NCI-H187 (cell line): ENCODE data around the gene SPATA2.
A peak's percentile ranks its signal among the peaks of the same experiment; 100 is the strongest.
"Not testable (repeated sequence)": the region's sequence is repeated elsewhere in the genome, so short reads cannot be mapped to it uniquely, and the experiment has no call there.

ENCODE experiments used
- DNase-seq, 2 experiments: peaks; one replicate each; lab custom pipeline; 2025; lab: John Stamatoyannopoulos, UW

SPATA2 gene, protein sequence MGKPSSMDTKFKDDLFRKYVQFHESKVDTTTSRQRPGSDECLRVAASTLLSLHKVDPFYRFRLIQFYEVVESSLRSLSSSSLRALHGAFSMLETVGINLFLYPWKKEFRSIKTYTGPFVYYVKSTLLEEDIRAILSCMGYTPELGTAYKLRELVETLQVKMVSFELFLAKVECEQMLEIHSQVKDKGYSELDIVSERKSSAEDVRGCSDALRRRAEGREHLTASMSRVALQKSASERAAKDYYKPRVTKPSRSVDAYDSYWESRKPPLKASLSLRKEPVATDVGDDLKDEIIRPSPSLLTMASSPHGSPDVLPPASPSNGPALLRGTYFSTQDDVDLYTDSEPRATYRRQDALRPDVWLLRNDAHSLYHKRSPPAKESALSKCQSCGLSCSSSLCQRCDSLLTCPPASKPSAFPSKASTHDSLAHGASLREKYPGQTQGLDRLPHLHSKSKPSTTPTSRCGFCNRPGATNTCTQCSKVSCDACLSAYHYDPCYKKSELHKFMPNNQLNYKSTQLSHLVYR

DNA sequence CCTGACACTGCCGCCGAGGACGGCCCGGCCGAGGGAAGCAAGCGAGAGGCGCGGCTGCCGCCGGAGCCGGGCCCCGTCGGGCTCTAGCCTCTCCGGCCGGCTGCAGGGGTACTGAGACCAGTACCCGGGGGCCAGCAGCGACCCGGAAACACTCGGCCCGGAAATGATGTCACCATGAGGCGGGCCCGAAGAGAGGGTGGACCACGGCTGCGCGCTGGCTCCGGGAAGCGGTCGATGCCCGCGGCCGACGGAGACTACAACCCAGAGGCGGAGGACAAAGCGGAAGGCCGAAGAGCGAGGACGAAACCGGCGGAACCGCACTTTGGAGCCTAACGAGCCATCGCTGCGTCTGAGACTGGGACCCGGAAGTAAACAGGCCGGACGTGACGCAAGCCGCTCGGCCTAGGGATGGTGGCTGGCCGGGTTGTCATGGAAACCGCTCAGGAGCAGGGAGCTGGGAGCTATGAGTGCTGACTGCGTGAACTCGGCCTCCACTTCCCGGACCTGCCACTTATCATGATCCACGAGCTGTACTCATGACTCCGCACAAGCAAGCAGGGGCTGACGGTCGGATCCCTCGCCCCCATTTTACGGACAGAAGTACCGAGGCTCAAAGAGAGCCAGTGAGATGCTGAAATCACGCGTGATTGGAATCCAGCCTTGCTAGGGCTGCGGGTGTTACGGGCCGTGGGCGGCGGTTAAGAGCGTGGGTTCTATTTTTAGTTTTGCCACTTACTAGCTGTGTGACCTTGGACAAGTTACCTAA, at the start of gene SPATA2:
Gene SPATA2, minus strand, starts transcription at position 150 of the 766 bp plus-strand sequence. CDS start 7,039 bp downstream, outside the sequence.
- DNase-seq = peak; percentile 67 to 89

GRCh38 chr20:49961413-49961812, 46.1 kb upstream of the SPATA2 start:
- no peak for DNase-seq

- not testable (repeated sequence) for DNase-seq
Measured at GRCh38 chr20:49957089-49957938, 42.0 kb upstream of the SPATA2 start.

DNA sequence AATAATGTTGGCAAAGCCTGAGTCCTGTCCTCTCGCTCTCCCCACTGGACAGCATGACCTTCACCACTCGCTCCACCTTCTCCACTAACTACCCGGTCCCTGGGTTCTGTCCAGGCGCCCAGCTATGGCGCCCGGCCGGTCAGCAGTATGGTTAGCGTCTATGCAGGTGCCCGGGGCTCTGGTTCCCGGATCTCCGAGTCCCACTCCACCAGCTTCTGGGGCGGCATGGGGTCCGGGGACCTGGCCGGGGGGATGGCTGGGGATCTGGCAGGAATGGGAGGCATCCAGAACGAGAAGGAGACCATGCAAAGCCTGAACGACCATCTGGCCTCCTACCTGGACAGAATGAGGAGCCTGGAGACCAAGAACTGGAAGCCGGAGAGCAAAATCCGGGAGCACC, 41.4 kb upstream of the SPATA2 start:
- no peak for DNase-seq

- DNase-seq = not testable (repeated sequence)
Measured at GRCh38 chr20:49955830-49956396, 40.6 kb upstream of the SPATA2 start.

DNA sequence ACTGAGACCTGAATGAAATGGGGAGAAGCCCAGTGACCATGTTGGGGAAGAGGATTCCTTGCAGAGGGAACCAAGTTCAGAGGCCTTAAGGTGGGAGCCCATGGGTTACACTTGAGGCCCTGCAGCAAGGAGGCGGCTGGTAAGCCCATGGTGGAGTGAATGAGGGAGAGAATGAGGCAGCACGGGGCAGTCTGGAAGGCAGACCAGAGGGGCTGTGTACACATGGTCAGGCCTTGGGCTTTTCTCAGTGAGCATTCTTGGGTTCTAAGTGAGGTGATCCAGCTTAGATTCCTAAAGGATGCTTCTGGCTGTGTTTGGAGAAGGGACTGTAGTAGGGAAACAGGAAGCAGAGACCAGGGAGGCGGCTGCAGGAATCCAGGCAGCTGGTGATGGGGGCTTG, 39.8 kb upstream of the SPATA2 start:
- no peak for DNase-seq

- no peak for DNase-seq
Measured at GRCh38 chr20:49951151-49951550, 35.8 kb upstream of the SPATA2 start.

DNA sequence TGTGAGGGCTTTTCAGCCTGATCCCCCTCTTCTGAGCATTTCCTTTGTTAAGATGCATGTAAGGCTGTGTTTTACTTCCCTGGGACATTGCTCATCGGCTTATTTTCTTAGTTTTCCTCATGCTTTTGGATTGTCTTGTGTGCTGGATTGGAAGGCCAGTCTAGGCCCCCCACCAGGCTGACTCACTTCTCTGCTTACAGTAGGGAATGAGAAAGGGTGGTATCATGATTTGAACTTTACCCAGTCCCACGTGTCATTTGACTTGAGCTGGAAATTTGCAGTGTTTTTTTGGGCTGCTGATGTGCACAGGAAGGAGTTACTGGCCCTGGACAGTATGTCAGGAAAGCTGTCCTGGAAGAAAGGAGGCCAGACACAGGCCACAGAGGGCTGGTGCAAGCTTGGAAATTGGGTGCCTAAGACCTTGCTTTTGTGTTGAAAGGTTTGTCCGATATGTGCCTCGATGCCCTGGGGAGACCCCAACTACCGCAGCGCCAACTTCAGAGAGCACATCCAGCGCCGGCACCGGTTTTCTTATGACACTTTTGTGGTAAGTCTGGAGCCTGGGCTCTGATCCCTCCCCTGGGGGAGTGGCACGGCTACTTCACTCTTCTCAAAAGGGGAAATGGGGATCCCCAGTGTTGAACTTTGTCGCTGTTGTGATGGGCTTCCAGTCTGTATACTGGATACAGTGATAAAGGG, 33.6 kb upstream of the SPATA2 start:
- DNase-seq = no peak

- DNase-seq = no peak
Measured at GRCh38 chr20:49948178-49948577, 32.8 kb upstream of the SPATA2 start.

GRCh38 chr20:49945701-49946477, 30.6 kb upstream of the SPATA2 start:
- DNase-seq = no peak

DNA sequence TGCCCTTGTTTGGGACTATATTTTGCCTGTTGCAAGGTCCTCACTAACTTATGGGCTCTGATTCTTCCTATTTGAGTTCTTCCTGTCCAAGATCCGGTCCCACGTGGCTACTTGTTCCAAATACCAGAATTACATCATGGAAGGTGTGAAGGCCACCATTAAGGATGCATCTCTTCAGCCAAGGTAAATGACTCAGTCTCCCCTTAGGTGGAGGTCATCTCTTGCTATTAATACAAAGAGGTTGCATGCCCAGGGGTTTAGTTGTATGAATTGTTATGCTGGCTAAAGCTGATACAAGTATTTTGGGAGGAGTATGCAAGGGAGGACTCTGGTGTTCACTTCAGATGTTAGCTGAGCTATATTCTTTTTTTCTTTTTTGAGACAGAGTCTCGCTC, 30.0 kb upstream of the SPATA2 start:
- no peak for DNase-seq

DNA sequence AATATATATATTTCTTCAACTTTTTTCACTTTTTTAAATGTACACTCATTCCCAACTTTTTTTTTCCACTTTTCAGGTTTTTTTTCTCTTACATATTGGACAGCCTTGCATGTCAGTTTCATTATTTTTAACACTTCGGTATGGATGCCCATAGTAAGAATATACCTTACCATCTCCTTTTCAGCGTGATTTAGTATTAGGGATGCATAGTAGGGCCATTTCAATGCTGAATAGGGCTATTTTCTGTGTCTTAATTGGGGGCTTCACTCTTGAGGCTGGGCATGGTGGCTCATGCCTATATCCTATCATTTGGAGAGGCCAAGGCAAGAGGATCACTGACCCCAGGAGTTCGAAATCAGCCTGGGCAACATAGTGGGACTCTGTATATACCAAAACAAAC, 27.6 kb upstream of the SPATA2 start:
- DNase-seq = no peak

DNA sequence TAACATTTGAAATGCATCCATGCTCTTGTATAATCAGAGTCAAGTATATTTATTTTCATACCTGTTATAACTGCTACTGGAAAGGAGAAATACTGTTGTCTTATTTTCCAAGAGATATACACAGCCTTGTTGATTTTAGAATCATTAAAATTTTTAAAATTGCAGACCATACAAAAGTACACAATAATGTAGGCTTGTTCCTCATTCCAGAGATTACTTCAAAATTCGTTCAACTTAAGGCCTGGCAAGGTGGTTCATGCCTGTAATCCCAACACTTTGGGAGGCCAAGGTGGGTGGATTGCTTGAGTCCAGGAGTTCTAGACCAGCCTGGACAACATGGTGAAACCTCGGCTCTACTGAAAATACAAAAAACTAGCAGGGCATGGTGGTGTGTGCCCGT, 27.0 kb upstream of the SPATA2 start:
- no peak for DNase-seq

DNA sequence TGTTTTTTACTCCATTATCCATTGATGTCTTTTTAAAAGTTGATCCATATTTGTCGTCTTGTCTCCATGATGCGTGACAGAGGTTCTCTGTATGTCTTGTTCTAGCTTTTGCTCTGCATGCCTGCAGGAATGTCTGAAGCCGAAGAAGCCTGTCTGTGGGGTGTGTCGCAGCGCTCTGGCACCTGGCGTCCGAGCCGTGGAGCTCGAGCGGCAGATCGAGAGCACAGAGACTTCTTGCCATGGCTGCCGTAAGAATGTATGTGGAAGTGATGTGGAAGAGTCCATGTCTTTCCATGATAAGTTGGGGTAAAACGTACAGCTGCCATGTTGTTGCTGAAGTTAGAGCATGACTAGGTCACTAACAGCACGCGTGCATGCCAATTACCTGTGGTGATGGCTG, 26.1 kb upstream of the SPATA2 start:
- no peak for DNase-seq

GRCh38 chr20:49938173-49939163, 23.1 kb upstream of the SPATA2 start:
- DNase-seq = no peak

DNA sequence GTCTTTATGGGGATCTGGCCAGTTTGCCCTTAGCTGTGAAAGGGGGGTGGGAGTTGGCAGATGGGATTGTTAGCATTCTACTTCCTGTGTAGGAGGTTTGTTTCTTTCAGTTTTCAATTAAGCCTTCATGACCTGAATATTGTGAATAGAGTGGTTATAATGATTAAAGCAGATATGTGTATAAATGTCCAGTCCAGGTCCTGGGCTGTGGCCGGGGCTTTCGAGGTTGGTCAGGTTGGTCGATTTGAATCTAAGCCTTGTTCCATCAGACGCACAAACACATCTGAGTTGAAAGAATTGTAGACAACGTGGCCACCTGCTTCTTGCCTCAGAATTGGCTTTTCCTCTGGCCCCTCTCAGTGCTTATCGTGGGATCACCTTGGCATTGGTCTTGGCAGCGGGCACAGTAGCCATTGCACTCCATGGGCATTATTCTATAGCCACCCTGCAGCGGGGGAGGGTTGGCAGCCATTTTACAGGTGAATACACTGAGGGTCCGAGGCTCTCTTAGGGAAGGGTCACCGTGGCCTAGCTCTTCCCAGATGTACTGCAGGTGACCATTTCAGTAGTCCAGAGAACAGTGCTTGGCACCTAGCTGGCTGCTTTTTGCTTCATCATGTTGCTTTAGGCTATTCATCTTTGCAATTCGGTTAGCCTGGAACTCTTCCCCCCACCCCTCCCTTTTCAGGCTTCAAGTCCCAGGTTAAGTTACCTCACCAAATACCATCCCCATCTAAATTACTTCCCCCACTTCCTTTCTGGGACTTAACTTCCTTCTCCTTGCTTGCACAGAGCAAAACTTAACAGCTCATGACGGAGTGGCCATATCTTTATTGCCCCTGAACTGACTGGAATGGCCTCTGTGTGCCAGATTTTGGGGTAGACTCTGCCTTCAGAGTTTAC, 21.9 kb upstream of the SPATA2 start:
- DNase-seq = no peak

GRCh38 chr20:49936153-49937026, 21.1 kb upstream of the SPATA2 start, which contains the start of gene RNF114:
TSS of gene RNF114 (plus strand) at chr20:49936397. CDS start at chr20:49936413, 16 bp downstream.
- peak; percentile 78 to 88 for DNase-seq
